Neutrophil (primary cell): ENCODE data around the gene AK2.

Experiments
- H3K27ac ChIP-seq: fragments of 200-600 bp; sonication (generic); 2 replicates; pipeline ENCODE4 v1.5.1; 2016; ENCODE audit warnings: mild to moderate bottlenecking, moderate library complexity
- H3K27me3 ChIP-seq: fragments of 200-600 bp; sonication (generic); 2 replicates; pipeline ENCODE4 v1.6.0; 2016; ENCODE audit warnings: mild to moderate bottlenecking
- H3K36me3 ChIP-seq: fragments of 200-600 bp; sonication (generic); 2 replicates; pipeline ENCODE4 v1.5.1; 2017
- H3K4me1 ChIP-seq, 2 experiments: fragments of 200-600 bp in 1 of 2; sonication (generic) in 1 of 2; 1 replicate in 1 of 2; 2 replicates in 1 of 2; pipeline versions ENCODE4 v1.5.1 to v1.6.1; 2013 to 2016; ENCODE audit warnings: low read depth in 1 of 2, low read length in 1 of 2, mild to moderate bottlenecking in 1 of 2, moderate library complexity in 1 of 2; ENCODE audit not compliant: control insufficient read depth in 1 of 2, insufficient read depth in 1 of 2
- H3K4me3 ChIP-seq, 2 experiments: fragments of 200-600 bp in 1 of 2; sonication (generic) in 1 of 2; 1 replicate in 1 of 2; 2 replicates in 1 of 2; pipeline ENCODE4 v1.5.1; 2013 to 2016; ENCODE audit warnings: low read depth in 1 of 2, low read length in 1 of 2, mild to moderate bottlenecking in 1 of 2, moderate library complexity in 1 of 2
- H3K9me3 ChIP-seq: fragments of 200-600 bp; sonication (generic); 2 replicates; pipeline ENCODE4 v1.5.1; 2016
- TF ChIP-seq, protein P1 (sequence below): fragments of 200-600 bp; sonication (generic); IDR thresholded peaks from 2 replicates; pipeline ENCODE4 v1.5.1; 2016; ENCODE audit warnings: antibody characterized with exemption

Gene AK2

DNA sequence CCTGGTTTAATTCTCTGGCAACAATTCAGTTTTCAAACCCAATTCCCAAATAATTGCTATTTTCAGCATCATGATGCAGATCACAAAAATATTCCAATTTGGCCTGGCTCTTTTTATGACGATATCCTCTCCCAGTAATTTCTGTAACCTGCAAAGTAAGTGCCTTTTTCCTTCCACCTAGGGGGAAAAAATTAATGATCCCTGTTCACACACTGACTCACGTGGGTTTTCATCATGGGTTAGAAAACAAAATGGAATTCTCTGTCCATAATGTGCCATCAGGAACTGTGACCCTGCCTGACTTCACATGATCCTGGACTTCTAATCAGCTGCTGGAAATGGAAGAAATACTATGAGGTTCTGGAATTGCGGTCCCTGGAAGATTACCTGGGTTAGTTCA, 24.5 kb downstream of the AK2 start:
- H3K27me3 ChIP-seq, result no peaks in the 10 kb centered on the region
- peaks cover 24% of the 10 kb centered on the region for H3K36me3 ChIP-seq
- TF ChIP-seq, protein P1, sequence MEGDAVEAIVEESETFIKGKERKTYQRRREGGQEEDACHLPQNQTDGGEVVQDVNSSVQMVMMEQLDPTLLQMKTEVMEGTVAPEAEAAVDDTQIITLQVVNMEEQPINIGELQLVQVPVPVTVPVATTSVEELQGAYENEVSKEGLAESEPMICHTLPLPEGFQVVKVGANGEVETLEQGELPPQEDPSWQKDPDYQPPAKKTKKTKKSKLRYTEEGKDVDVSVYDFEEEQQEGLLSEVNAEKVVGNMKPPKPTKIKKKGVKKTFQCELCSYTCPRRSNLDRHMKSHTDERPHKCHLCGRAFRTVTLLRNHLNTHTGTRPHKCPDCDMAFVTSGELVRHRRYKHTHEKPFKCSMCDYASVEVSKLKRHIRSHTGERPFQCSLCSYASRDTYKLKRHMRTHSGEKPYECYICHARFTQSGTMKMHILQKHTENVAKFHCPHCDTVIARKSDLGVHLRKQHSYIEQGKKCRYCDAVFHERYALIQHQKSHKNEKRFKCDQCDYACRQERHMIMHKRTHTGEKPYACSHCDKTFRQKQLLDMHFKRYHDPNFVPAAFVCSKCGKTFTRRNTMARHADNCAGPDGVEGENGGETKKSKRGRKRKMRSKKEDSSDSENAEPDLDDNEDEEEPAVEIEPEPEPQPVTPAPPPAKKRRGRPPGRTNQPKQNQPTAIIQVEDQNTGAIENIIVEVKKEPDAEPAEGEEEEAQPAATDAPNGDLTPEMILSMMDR, result no peak
- no peaks in the 10 kb centered on the region for H3K9me3 ChIP-seq
- peaks cover 37 to 53% of the 10 kb centered on the region in 2 experiments for H3K4me1 ChIP-seq
- peak overlapping the region; percentile 91 for H3K27ac ChIP-seq
- no peak overlapping the region for H3K4me3 ChIP-seq

- Histone ChIP-seq H3K4me3 (no peak overlapping the region), H3K4me1 (peaks cover 47 to 64% of the 10 kb centered on the region in 2 experiments), H3K36me3 (peaks cover 24% of the 10 kb centered on the region), H3K9me3 (no peaks in the 10 kb centered on the region), H3K27me3 (no peaks in the 10 kb centered on the region), H3K27ac (peak overlapping the region; percentile 91)
- TF ChIP-seq, protein P1, result no peak
Observed at GRCh38 chr1:33010932-33011731, 25.6 kb downstream of the AK2 start.

GRCh38 chr1:33009561-33009960, 27.1 kb downstream of the AK2 start:
- Histone ChIP-seq H3K9me3 (no peaks in the 10 kb centered on the region), H3K36me3 (peaks cover 24% of the 10 kb centered on the region), H3K27ac (peak overlapping the region; percentile 91), H3K4me1 (peaks cover 53 to 64% of the 10 kb centered on the region in 2 experiments), H3K27me3 (no peaks in the 10 kb centered on the region), H3K4me3 (peak overlapping the region in 1 of 2 experiments; percentile 31)
- TF ChIP-seq, protein P1, result no peak

DNA sequence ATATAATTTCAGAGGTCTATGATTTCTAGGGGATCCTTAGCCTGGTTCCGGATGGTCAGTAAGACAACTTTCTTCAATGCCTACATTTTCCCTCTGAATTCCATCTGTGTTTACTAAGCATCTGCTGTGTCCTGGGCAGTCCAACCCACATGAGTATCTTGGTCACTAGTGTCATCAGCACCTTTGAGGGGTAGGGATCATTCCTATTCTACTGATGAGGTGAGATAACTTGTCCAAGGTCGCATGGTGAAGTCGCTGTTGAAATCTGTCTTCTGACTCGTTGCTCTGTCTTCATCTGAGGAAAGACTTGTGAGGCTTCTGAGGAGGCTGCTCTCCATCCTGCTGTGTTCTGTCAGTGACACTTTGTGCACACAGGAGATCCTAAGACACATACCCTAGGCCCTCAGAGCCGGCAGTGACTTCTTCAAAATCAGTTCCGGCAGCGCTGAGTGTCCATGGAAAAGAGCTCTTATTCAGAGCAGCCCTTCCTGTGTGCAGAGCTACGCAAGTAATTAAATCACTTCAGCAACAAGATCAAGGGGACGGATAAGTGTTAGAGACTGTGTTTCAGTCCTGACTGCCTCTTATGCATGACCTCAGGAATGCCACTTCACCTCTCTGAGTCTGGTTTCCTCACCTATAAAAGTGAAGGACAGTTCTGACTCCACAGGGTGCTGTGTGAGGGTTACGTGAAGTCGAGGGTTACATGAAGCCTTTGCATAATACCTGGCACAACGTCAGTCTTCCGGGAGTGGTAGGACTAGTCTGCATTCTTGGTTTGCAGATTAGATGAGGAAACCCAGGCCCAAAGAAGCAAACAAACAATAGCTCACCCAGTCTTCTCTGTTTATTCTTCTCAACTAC, 28.4 kb downstream of the AK2 start:
- H3K4me3 ChIP-seq, result peak overlapping the region; percentile 18 to 31
- H3K4me1 ChIP-seq, result peaks cover 53 to 67% of the 10 kb centered on the region in 2 experiments
- TF ChIP-seq, protein P1, result no peak
- no peaks in the 10 kb centered on the region for H3K9me3 ChIP-seq
- H3K36me3 ChIP-seq, result peaks cover 15% of the 10 kb centered on the region
- H3K27me3 ChIP-seq, result no peaks in the 10 kb centered on the region
- H3K27ac ChIP-seq, result peak overlapping the region; percentile 91

DNA sequence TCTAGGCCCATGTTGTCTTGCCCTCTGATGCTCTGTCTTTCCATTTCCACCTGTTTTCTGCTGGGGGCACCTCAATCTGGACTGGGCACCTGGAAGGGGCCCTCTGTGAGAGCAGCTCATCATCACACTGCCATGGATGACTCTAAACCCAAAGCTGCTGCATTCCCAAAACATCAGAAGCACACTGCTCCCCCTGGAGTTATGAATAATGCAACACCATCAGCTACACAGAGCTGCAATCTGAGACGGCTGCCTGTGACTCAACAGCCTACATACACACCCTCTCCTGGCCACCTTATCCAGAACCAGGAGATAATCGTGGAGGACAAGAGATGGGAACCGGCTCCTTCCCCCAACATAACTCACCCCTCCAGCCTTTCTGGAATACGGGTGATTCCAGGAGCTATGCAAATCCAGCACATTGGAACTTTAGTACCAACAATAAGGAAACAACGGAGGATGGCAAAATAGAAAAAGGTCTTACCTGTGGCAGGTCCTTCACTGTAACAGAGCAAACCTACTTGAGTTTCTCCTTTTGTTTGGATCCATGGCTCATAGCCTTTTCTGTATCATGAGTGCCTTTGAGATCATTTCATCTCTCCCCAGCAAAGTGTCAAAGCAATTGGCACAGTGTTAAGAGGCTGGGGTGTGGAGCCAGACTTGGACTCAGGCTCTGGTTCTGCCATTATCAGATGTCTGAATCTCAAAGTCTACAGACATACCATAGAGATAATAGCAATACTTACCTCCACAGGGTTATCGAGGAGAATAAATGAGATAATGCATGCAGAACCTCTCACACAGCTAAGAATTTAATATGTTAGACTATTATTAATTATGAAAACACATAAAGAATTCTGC, 29.3 kb downstream of the AK2 start:
- Histone ChIP-seq H3K4me1 (peaks cover 53 to 68% of the 10 kb centered on the region in 2 experiments), H3K27ac (peak overlapping the region; percentile 91), H3K36me3 (peaks cover 7% of the 10 kb centered on the region), H3K9me3 (no peaks in the 10 kb centered on the region), H3K4me3 (peak overlapping the region; percentile 18 to 31), H3K27me3 (no peaks in the 10 kb centered on the region)
- TF ChIP-seq, protein P1, result peak; percentile 41
